Measurements from ENCODE around the gene SUOX. TPM values are rescaled to one million over a fixed set of nuclear protein-coding genes. Genes with fewer than 3 reads are reported as not detected.
"Not testable (repeated sequence)": the region's sequence is repeated elsewhere in the genome, so short reads cannot be mapped to it uniquely, and the experiment has no call there.

The SUOX gene
- total RNA-seq, 1 donor from 2014 or later, result 29.7 TPM

DNA sequence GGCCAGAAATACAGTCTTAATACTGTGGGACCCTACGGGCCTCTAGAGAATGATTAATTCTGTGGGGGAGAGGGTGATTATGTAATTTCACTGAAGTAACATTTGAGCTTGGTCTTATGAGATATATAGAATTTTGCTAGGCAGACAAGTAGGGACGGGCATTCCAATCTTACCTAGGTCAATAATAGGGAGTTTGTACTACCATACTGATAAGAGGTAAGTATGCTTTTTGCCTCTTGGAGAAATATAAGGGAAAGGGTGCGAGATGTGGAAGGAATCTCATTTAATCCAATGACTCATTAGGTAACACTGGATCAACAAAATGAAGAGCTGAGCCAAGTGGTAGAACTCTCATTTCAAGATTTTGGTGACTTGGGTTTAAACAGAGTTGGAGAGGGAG, 18.0 kb upstream of the SUOX start:
- intact Hi-C loops (cut with DNase I), result no loop called here
- DNase-seq (no peak), ATAC-seq (ENCODE audit: poor library complexity) (no peak)

DNA sequence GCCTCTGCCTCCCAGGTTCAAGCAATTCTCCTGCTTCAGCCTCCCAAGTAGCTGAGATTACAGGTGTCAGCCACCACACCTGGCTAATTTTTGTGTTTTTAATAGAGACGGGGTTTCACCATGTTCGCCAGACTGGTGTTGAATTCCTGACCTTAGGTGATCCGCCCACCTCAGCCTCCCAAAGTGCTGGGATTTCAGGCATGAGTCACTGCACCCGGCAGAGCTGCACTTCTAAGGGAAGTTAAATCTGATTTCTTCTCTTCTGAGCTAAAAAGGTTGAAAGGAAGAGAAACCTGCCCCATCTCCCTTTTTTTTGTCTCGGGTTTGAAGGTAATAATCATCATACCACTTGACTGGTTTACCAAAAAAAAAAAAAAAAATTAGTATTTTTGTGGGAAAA, 15.2 kb upstream of the SUOX start:
- intact Hi-C loops (cut with DNase I); DNase-seq; ATAC-seq (ENCODE audit: poor library complexity): not testable (repeated sequence)

- no peak for DNase-seq
- no peak for ATAC-seq (ENCODE audit: poor library complexity)
- intact Hi-C loops (cut with DNase I), result no loop called here
Measured at GRCh38 chr12:55982319-55982936, 14.6 kb upstream of the SUOX start.

- intact Hi-C loops (cut with DNase I), result no loop called here
- DNase-seq (no peak), ATAC-seq (ENCODE audit: poor library complexity) (peak; percentile 56)
Measured at GRCh38 chr12:55983232-55983842, 13.7 kb upstream of the SUOX start.

- ATAC-seq (ENCODE audit: poor library complexity), result no peak
- intact Hi-C loops (cut with DNase I), result no loop called here
- DNase-seq, result no peak
Measured at GRCh38 chr12:55984861-55985260, 12.2 kb upstream of the SUOX start.

GRCh38 chr12:55985341-55985740, 11.7 kb upstream of the SUOX start:
- ATAC-seq (ENCODE audit: poor library complexity), result no peak
- intact Hi-C loops (cut with DNase I), result no loop called here
- DNase-seq, result no peak

GRCh38 chr12:55985976-55986375, 11.1 kb upstream of the SUOX start:
- DNase-seq; ATAC-seq (ENCODE audit: poor library complexity); intact Hi-C loops (cut with DNase I): not testable (repeated sequence)

DNA sequence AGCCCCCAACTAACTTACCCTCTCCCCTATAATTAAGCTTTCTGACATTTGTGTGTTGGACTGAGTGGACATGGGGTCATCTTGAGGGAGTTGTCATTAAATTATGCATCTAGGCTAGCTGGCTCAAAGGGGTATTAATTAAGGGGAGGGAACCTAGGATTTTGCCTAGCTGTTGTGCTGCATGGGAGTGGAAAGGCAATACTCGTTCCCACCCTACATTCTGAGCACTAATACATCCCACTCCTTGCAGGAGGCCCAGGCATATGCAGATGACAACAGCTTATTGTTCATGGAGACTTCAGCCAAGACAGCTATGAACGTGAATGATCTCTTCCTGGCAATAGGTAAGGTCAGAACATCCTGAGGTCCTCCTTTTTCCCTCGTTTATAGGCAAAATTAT, 6.0 kb upstream of the SUOX start:
- ATAC-seq (ENCODE audit: poor library complexity), result no peak
- intact Hi-C loops (cut with DNase I), result no loop called here
- DNase-seq, result no peak

DNA sequence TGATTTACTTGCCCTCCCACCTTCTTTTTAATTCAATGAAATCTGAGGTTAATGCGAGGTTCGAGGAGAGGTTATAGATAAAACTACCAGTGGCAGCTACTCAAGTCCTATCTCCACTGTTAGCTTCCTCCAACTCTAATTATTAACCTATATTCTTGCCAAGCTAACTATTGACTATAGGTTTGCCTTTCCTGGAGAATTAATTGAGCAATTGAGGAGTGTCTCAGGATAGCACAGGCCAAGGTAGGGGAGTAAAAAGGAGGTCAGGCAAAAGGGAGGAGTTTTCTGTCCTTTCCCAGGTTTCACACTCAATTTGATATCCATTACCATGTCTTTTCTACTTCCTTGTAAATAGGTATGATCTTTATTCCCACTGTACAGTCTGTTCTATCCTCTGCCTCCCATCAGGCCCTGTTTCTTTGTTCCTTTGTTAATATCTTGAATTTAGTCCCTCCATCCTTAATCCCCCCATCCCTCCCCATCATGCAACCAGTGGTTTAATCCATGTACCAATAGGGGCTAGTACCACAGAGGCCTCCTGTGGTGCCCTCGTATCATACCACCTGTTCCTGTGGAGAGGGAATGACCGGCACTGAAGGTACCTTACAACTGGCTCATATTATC, 3.7 kb upstream of the SUOX start:
- ATAC-seq (ENCODE audit: poor library complexity), result no peak
- intact Hi-C loops (cut with DNase I), result no loop called here
- DNase-seq, result no peak

DNA sequence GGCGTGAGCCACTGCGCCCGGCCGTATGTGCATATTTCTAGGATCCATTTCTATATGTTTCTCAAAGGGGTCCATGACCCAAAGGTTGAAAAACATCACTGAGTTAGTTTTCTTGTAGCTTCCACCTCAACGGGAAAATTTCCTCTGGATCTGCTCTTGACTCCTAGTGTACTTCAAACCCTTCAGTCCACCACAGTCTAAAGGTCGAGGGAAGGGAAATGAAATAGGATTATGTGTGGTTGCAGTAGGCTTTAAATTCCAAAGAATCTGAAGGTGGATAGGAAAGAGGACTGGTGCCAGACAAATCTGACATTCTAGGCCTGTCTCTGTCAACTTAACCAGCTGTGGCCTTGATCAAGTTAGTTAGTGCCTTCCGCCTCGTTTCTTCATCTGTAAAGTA, 1.7 kb upstream of the SUOX start:
- DNase-seq (no peak), ATAC-seq (ENCODE audit: poor library complexity) (no peak)
- intact Hi-C loops (cut with DNase I), result loop anchor here (5.0 kb wide), 1 partner anchor 47 kb away; the partner anchor contains the start of gene RPS26

DNA sequence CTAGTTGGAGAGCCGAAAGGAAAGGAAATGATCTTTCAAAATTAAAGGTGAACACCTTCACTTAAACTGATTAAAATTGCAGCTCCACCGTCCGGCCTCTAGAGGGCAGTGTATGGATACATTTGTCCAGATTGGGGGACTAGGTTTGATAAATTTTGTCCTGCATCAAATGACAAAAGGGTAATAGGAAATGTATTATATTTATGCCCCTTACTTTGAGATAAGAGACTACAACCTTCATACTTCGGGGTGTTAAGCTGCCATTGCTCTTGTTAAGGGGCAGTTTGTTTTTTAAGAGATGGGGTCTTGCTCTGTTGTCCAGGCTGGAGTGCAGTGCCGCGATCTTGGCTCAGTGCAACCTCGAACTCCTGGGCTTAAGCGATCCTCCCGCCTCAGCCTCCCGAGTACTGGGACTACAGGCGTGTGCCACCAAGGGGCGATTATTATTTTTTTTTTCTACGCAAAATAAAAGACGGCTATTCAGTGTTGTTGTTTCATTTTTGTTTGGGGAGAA, 818 bp upstream of the SUOX start:
- intact Hi-C loops (cut with DNase I), result loop anchor here (5.0 kb wide), 1 partner anchor 46 kb away; the partner anchor contains the start of gene RPS26
- ATAC-seq (ENCODE audit: poor library complexity) (peak; percentile 66), DNase-seq (peak; percentile 58)

- intact Hi-C loops (cut with DNase I), result loop anchor here (5.0 kb wide), 1 partner anchor 45 kb away; the partner anchor contains the start of gene RPS26
- ATAC-seq (ENCODE audit: poor library complexity) (peak; percentile 3), DNase-seq (no peak)
Measured at GRCh38 chr12:55997535-55997859, 421 bp downstream of the SUOX start.

GRCh38 chr12:55999522-55999921, 2.4 kb downstream of the SUOX start:
- intact Hi-C loops (cut with DNase I), result loop anchor here (5.0 kb wide), 1 partner anchor 43 kb away; the partner anchor contains the start of gene RPS26
- DNase-seq; ATAC-seq (ENCODE audit: poor library complexity): not testable (repeated sequence)

DNA sequence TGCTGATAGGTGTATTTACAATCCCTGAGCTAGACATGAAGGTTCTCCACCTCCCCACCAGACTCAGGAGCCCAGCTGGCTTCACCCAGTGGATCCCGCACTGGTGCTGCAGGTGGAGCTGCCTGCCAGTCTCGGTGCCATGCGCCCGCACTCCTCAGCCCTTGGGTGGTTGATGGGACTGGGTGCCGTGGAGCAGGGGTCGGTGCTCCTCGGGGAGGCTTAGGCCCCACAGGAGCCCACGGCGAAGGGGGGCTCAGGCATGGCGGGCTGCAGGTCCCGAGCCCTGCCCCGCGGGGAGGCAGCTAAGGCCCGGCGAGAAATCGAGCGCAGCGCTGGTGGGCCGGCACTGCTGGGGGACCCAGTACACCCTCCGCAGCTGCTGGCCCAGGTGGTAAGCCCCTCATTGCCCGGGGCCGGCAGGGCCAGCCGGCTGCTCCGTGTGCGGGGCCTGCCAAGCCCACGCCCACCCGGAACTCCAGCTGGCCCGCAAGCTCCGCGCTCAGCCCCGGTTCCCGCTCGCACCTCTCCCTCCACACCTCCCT, 3.0 kb downstream of the SUOX start:
- not testable (repeated sequence) for ATAC-seq (ENCODE audit: poor library complexity); DNase-seq
- intact Hi-C loops (cut with DNase I), result loop anchor here (5.0 kb wide), 1 partner anchor 42 kb away; the partner anchor contains the start of gene RPS26

- ATAC-seq (ENCODE audit: poor library complexity), result no peak
- no peak for DNase-seq
- intact Hi-C loops (cut with DNase I), result no loop called here
Measured at GRCh38 chr12:56001487-56002100, 4.5 kb downstream of the SUOX start.

DNA sequence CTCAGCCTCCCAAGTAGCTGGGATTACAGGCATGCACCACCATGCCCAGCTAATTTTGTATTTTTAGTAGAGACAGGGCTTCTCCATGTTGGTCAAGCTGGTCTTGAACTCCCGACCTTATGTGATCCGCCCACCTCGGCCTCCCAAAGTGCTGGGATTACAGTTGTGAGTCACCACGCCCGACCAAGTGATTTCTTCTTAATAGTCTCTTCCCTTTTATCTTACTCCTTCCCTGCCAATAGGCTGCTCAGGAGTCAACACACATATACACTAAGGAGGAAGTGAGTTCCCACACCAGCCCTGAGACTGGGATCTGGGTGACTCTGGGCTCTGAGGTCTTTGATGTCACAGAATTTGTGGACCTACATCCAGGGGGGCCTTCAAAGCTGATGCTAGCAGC, 6.3 kb downstream of the SUOX start:
- DNase-seq; ATAC-seq (ENCODE audit: poor library complexity); intact Hi-C loops (cut with DNase I): not testable (repeated sequence)

GRCh38 chr12:56004211-56004610, 7.1 kb downstream of the SUOX start:
- ATAC-seq (ENCODE audit: poor library complexity) (no peak), DNase-seq (no peak)
- intact Hi-C loops (cut with DNase I), result no loop called here

GRCh38 chr12:56007564-56008559, 10.8 kb downstream of the SUOX start:
- intact Hi-C loops (cut with DNase I), result no loop called here
- ATAC-seq (ENCODE audit: poor library complexity) (peak; percentile 90), DNase-seq (peak; percentile 71)

All from Right ventricle myocardium superior (tissue), 1 donor.